Measurements from ENCODE around the gene UBXN4. TPM values are rescaled to one million over a fixed set of nuclear protein-coding genes. Genes with fewer than 3 reads are reported as not detected.
"Not testable (repeated sequence)": the region's sequence is repeated elsewhere in the genome, so short reads cannot be mapped to it uniquely, and the experiment has no call there.

Gene UBXN4
- 100 to 1,000 TPM in 1 of 2 experiments, 10 to 100 TPM in 1; 90.5 to 105 TPM for total RNA-seq

GRCh38 chr2:135741395-135742324, at the start of gene UBXN4:
Gene UBXN4 (plus strand): TSS chr2:135741855. CDS start chr2:135741930, 75 bp downstream.
- TF ChIP-seq CTCF (IDR thresholded peaks at IDR 0.05), result peak; percentile 65
- ChIA-PET POLR2A (interaction anchor here (0.6 kb wide), 1 partner anchor 30 kb away, joined by 3 read pairs; no protein-coding TSS in a partner anchor), CTCF (interaction anchor here (0.9 to 5.4 kb wide), 9 partner anchors 11 to 738 kb away, joined by 3 to 35 read pairs (median 4); no protein-coding TSS in a partner anchor)
- intact Hi-C loops (cut with micrococcal nuclease), result no loop called here
- H3K36me3 Mint-ChIP-seq (ENCODE audit: low read depth), result peaks cover 26% of the 10 kb centered on the region
- no peaks in the 10 kb centered on the region for H3K27me3 Mint-ChIP-seq
- peak; percentile 98 for DNase-seq
- peaks cover 33% of the 10 kb centered on the region for H3K4me1 Mint-ChIP-seq (ENCODE audit: low read depth)
- H3K9me3 Mint-ChIP-seq, result no peaks in the 10 kb centered on the region
- peak; percentile 92 for ATAC-seq
- H3K27ac Mint-ChIP-seq, result peak within 1 kb of the TSS; percentile 99
- H3K4me3 Mint-ChIP-seq, result peak within 1 kb of the TSS; percentile 97

- Mint-ChIP-seq H3K36me3 (ENCODE audit: low read depth) (peaks cover 20% of the 10 kb centered on the region), H3K27me3 (no peaks in the 10 kb centered on the region), H3K9me3 (no peaks in the 10 kb centered on the region), H3K4me1 (ENCODE audit: low read depth) (peaks cover 15% of the 10 kb centered on the region), H3K4me3 (no peak overlapping the region), H3K27ac (no peak overlapping the region)
- TF ChIP-seq CTCF (IDR thresholded peaks at IDR 0.05), result no peak
- intact Hi-C loops (cut with micrococcal nuclease), result no loop called here
- DNase-seq (no peak), ATAC-seq (no peak)
- CTCF ChIA-PET, result interaction anchor here (0.6 to 1.6 kb wide), 3 partner anchors 9 to 308 kb away, joined by 3 to 6 read pairs (median 3); no protein-coding TSS in a partner anchor
- POLR2A ChIA-PET, result no interaction called here
These were observed 46.9 kb upstream of the UBXN4 start for GRCh38 chr2:135694711-135695110.

GRCh38 chr2:135698838-135699237, 42.8 kb upstream of the UBXN4 start:
- DNase-seq (no peak), ATAC-seq (no peak)
- CTCF ChIA-PET, result interaction anchor here (0.6 kb wide), 1 partner anchor 680 kb away, joined by 4 read pairs; no protein-coding TSS in a partner anchor
- no peaks in the 10 kb centered on the region for H3K9me3 Mint-ChIP-seq
- no peak overlapping the region for H3K27ac Mint-ChIP-seq
- H3K27me3 Mint-ChIP-seq, result no peaks in the 10 kb centered on the region
- POLR2A ChIA-PET, result no interaction called here
- H3K4me3 Mint-ChIP-seq, result no peak overlapping the region
- intact Hi-C loops (cut with micrococcal nuclease), result no loop called here
- peaks cover 2% of the 10 kb centered on the region for H3K4me1 Mint-ChIP-seq (ENCODE audit: low read depth)
- peaks cover 17% of the 10 kb centered on the region for H3K36me3 Mint-ChIP-seq (ENCODE audit: low read depth)
- no peak for TF ChIP-seq CTCF (IDR thresholded peaks at IDR 0.05)

GRCh38 chr2:135701442-135701841, 40.2 kb upstream of the UBXN4 start:
- POLR2A ChIA-PET, result no interaction called here
- no peaks in the 10 kb centered on the region for H3K4me1 Mint-ChIP-seq (ENCODE audit: low read depth)
- no peak overlapping the region for H3K4me3 Mint-ChIP-seq
- TF ChIP-seq CTCF (IDR thresholded peaks at IDR 0.05), result no peak
- intact Hi-C loops (cut with micrococcal nuclease), result no loop called here
- CTCF ChIA-PET, result no interaction called here
- no peaks in the 10 kb centered on the region for H3K36me3 Mint-ChIP-seq (ENCODE audit: low read depth)
- H3K27me3 Mint-ChIP-seq, result no peaks in the 10 kb centered on the region
- H3K27ac Mint-ChIP-seq, result no peak overlapping the region
- ATAC-seq, result peak; percentile 47
- DNase-seq, result no peak
- no peaks in the 10 kb centered on the region for H3K9me3 Mint-ChIP-seq

GRCh38 chr2:135703300-135703699, 38.4 kb upstream of the UBXN4 start:
- ChIA-PET POLR2A (no interaction called here), CTCF (interaction anchor here (1.1 to 2.2 kb wide), 5 partner anchors 9 to 699 kb away, joined by 3 to 8 read pairs (median 5); no protein-coding TSS in a partner anchor)
- DNase-seq (no peak), ATAC-seq (no peak)
- Mint-ChIP-seq H3K27ac (no peak overlapping the region), H3K4me3 (no peak overlapping the region), H3K9me3 (no peaks in the 10 kb centered on the region), H3K27me3 (no peaks in the 10 kb centered on the region), H3K4me1 (ENCODE audit: low read depth) (no peaks in the 10 kb centered on the region), H3K36me3 (ENCODE audit: low read depth) (no peaks in the 10 kb centered on the region)
- no peak for TF ChIP-seq CTCF (IDR thresholded peaks at IDR 0.05)
- intact Hi-C loops (cut with micrococcal nuclease), result no loop called here

GRCh38 chr2:135704075-135704474, 37.6 kb upstream of the UBXN4 start:
- H3K27me3 Mint-ChIP-seq; ATAC-seq; H3K9me3 Mint-ChIP-seq; H3K4me1 Mint-ChIP-seq (ENCODE audit: low read depth); H3K27ac Mint-ChIP-seq; DNase-seq; H3K4me3 Mint-ChIP-seq; POLR2A ChIA-PET; H3K36me3 Mint-ChIP-seq (ENCODE audit: low read depth); intact Hi-C loops (cut with micrococcal nuclease): not testable (repeated sequence)
- CTCF ChIA-PET, result interaction anchor here (1.0 to 2.2 kb wide), 6 partner anchors 10 to 723 kb away, joined by 3 to 8 read pairs (median 6); no protein-coding TSS in a partner anchor
